Type B pancreatic cell (in vitro differentiated cells): ENCODE data around the gene PSMD13. TPM values are rescaled to one million over a fixed set of nuclear protein-coding genes. Genes with fewer than 3 reads are reported as not detected.

Experiments
- DNase-seq: peaks from one replicate; pipeline ENCODE4 v3.0.0; 2021; ENCODE audit warnings: mixed read lengths; ENCODE audit not compliant: unreplicated experiment; ENCODE audit errors: extremely low spot score
- H3K27ac Mint-ChIP-seq: 2 replicates; pipeline ENCODE4 v1.8.0; 2021; ENCODE audit warnings: mild to moderate bottlenecking, mixed read lengths
- H3K27me3 Mint-ChIP-seq: 2 replicates; pipeline ENCODE4 v1.8.0; 2021; ENCODE audit warnings: mixed read lengths
- H3K36me3 Mint-ChIP-seq: 2 replicates; pipeline ENCODE4 v1.8.0; 2021; ENCODE audit warnings: mixed read lengths
- H3K4me1 Mint-ChIP-seq: one replicate; pipeline ENCODE4 v1.8.0; 2021; ENCODE audit warnings: mixed read lengths; ENCODE audit not compliant: unreplicated experiment
- H3K4me3 Mint-ChIP-seq: 2 replicates; pipeline ENCODE4 v1.8.0; 2021; ENCODE audit warnings: mild to moderate bottlenecking, mixed read lengths
- H3K9me3 Mint-ChIP-seq: 2 replicates; pipeline ENCODE4 v1.8.0; 2021; ENCODE audit warnings: mixed read lengths
- total RNA-seq: library from RNA; stranded (reverse); gene quantifications from 2 replicates; pipeline ENCODE4 v1.2.1, GENCODE V29; 2021; ENCODE audit warnings: low replicate concordance
- TF ChIP-seq, protein P1 (sequence below): fragments of 200-600 bp; sonication (generic); conservative IDR thresholded peaks from 2 replicates; pipeline ENCODE4 v1.5.0; 2021; ENCODE audit warnings: antibody characterized with exemption, mild to moderate bottlenecking

PSMD13 gene
- total RNA-seq, 1 donor from 2014 or later, result 115 TPM

DNA sequence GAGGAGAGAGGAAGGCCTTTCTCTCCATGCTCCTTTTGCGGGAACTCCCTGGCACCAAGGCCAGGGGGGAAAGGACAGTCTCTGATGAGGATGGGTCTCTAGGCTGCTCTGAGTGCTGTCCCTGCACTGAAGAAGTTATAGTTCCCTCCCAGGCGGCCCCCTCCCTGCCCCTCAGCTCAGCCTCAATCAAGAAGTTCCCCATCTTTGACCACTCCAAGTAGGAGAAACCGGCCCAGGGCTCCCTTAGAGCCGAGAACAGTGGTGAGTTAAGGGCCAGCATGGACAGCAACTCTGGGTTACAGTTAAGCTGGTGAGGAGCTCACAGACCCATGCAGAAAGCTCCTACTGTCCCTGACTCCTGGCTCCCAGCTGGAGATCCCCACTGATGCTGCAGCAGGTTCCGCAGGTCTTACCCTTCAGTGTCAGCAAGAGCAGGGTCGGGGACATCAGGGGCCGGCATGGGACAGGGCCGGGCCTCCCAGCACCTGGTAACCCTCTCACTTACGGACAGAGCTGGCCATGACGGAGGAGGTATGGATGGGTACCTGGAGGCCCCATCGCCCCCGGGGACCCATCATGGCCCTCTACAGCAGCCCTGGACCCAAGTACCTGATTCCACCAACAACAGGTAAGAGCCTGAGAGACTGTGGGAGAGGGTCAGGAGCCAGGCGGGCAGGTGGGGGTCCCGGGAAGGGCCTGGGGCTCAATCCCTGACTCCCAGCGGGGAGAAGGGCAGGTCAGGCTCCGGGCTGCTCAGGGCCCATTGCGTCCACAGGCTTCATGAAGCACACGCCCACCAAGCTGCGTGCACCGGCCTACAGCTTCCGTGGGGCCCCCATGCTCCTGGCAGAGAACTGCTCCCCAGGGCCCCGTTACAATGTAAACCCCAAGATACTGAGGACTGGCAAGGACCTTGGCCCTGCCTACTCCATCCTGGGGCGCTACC, 39.7 kb upstream of the PSMD13 start:
- Mint-ChIP-seq H3K9me3 (no peaks in the 10 kb centered on the region), H3K27me3 (no peaks in the 10 kb centered on the region), H3K4me1 (no peaks in the 10 kb centered on the region), H3K27ac (no peak overlapping the region), H3K4me3 (no peak overlapping the region), H3K36me3 (peaks cover under 1% of the 10 kb centered on the region)
- TF ChIP-seq, protein P1, sequence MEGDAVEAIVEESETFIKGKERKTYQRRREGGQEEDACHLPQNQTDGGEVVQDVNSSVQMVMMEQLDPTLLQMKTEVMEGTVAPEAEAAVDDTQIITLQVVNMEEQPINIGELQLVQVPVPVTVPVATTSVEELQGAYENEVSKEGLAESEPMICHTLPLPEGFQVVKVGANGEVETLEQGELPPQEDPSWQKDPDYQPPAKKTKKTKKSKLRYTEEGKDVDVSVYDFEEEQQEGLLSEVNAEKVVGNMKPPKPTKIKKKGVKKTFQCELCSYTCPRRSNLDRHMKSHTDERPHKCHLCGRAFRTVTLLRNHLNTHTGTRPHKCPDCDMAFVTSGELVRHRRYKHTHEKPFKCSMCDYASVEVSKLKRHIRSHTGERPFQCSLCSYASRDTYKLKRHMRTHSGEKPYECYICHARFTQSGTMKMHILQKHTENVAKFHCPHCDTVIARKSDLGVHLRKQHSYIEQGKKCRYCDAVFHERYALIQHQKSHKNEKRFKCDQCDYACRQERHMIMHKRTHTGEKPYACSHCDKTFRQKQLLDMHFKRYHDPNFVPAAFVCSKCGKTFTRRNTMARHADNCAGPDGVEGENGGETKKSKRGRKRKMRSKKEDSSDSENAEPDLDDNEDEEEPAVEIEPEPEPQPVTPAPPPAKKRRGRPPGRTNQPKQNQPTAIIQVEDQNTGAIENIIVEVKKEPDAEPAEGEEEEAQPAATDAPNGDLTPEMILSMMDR, result no peak
- peak; percentile 32 for DNase-seq

- no peaks in the 10 kb centered on the region for H3K27me3 Mint-ChIP-seq
- H3K36me3 Mint-ChIP-seq, result peaks cover 5% of the 10 kb centered on the region
- TF ChIP-seq, protein P1, result no peak
- H3K27ac Mint-ChIP-seq, result no peak overlapping the region
- H3K9me3 Mint-ChIP-seq, result no peaks in the 10 kb centered on the region
- no peak for DNase-seq
- H3K4me3 Mint-ChIP-seq, result no peak overlapping the region
- no peaks in the 10 kb centered on the region for H3K4me1 Mint-ChIP-seq
Observed at GRCh38 chr11:197741-198235, 39.0 kb upstream of the PSMD13 start.

GRCh38 chr11:198236-198806, 38.5 kb upstream of the PSMD13 start:
- H3K36me3 Mint-ChIP-seq, result peaks cover 5% of the 10 kb centered on the region
- H3K27ac Mint-ChIP-seq, result no peak overlapping the region
- no peak overlapping the region for H3K4me3 Mint-ChIP-seq
- DNase-seq, result no peak
- H3K9me3 Mint-ChIP-seq, result no peaks in the 10 kb centered on the region
- no peaks in the 10 kb centered on the region for H3K4me1 Mint-ChIP-seq
- TF ChIP-seq, protein P1, result no peak
- no peaks in the 10 kb centered on the region for H3K27me3 Mint-ChIP-seq

- no peaks in the 10 kb centered on the region for H3K4me1 Mint-ChIP-seq
- H3K4me3 Mint-ChIP-seq, result no peak overlapping the region
- TF ChIP-seq, protein P1, result no peak
- no peak overlapping the region for H3K27ac Mint-ChIP-seq
- DNase-seq, result peak; percentile 62
- H3K27me3 Mint-ChIP-seq, result no peaks in the 10 kb centered on the region
- H3K9me3 Mint-ChIP-seq, result no peaks in the 10 kb centered on the region
- peaks cover 5% of the 10 kb centered on the region for H3K36me3 Mint-ChIP-seq
Observed at GRCh38 chr11:199004-199581, 37.7 kb upstream of the PSMD13 start.

DNA sequence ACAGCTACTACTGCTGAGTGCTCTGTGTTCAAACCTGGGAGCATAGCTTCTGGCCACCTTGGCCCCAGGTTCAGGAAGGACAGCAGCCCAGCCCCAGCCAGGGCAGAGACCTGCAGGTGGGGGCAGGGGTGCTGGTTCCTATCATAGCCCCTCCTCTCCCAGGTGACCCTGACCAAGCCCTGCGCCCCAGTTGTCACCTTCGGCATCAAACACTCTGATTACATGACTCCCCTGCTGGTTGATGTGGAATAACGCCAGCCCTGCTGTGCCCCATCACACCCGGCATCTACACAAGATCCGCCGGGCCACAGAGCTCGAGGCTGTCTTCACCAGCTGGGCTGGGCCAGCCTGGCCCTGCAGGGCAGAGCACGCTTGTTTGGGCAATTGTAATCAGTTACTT, 37.0 kb upstream of the PSMD13 start:
- H3K4me3 Mint-ChIP-seq, result no peak overlapping the region
- H3K27ac Mint-ChIP-seq, result no peak overlapping the region
- no peaks in the 10 kb centered on the region for H3K9me3 Mint-ChIP-seq
- DNase-seq, result peak; percentile 48
- H3K36me3 Mint-ChIP-seq, result peaks cover 5% of the 10 kb centered on the region
- TF ChIP-seq, protein P1, result no peak
- no peaks in the 10 kb centered on the region for H3K27me3 Mint-ChIP-seq
- no peaks in the 10 kb centered on the region for H3K4me1 Mint-ChIP-seq
